ENCODE measurements around the gene LRRC4B.

LRRC4B gene

DNA sequence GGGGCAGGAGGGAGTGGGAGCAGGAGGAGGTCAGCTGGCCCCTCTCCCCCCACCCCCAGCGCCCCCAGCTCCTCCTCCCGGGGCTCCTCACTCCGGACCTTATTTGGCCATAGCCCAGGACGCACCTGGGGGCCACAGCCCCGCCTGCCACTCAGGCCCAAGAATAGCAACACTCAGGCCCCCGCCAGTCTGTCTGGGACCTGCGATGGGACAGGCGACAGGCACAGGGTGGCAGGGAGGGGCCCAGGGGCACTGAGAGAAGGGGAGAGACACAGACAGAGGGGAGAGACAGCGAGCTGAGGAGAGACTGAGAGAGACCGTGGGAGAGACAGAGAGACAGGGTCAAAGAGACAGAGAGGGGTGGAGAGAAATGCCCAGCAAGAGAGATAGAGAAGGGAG lies 67.5 kb downstream of the LRRC4B start:
- Histone ChIP-seq H3K27me3 (ENCODE audit: control insufficient read depth in 1 of 2, insufficient read depth in 2 of 2, low read length in 2 of 2) (no peaks in the 10 kb centered on the region), H3K27ac (ENCODE audit: low read length) (no peak overlapping the region), H3K4me1 (ENCODE audit: control insufficient read depth, insufficient read depth, low read length) (no peaks in the 10 kb centered on the region), H3K36me3 (ENCODE audit: control insufficient read depth in 2 of 2, insufficient read depth in 2 of 2, low read length in 2 of 2) (no peaks in the 10 kb centered on the region), H3K9me3 (ENCODE audit: control insufficient read depth in 2 of 2, low read length in 2 of 2) (no peaks in the 10 kb centered on the region), H3K4me3 (ENCODE audit: low read length in 2 of 2) (no peak overlapping the region), H3K9ac (ENCODE audit: low read length in 2 of 2) (no peak overlapping the region)

DNA sequence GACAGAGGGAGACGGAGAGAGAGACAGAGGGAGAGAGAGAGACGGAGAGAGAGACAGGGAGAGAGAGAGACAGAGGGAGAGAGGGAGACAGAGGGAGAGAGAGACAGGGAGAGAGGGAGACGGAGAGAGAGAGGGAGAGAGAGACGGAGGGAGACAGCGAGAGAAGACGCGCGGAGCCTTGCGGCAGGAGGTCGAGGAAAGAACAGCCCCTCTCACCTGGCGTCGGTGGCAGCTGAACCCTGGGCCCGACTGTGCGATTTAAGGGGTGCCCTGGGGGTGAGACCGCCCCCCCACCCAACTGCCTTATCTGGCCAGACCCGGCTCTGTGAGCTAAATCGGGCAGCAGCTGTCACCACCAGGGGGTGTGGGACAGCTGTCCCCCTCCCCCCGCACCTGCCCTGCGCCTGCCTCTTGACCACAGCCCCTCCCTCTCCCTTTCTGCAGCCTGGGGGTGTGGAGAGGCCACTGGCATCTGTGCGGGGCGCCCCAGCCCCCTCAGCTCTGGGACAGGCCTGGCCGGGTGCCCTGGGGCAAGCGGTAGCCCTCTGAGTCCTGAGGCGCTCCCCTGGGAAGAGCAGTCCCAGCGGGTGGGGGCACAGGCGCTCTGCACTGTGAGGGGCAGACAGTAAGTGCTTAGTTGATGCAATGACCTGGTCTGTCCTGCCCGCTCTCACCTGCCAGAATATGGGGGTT lies 68.0 kb downstream of the LRRC4B start:
- H3K36me3 ChIP-seq (ENCODE audit: control insufficient read depth in 2 of 2, insufficient read depth in 2 of 2, low read length in 2 of 2), result no peaks in the 10 kb centered on the region
- no peak overlapping the region for H3K27ac ChIP-seq (ENCODE audit: low read length)
- H3K27me3 ChIP-seq (ENCODE audit: control insufficient read depth in 1 of 2, insufficient read depth in 2 of 2, low read length in 2 of 2), result no peaks in the 10 kb centered on the region
- no peaks in the 10 kb centered on the region for H3K4me1 ChIP-seq (ENCODE audit: control insufficient read depth, insufficient read depth, low read length)
- H3K9me3 ChIP-seq (ENCODE audit: control insufficient read depth in 2 of 2, low read length in 2 of 2), result no peaks in the 10 kb centered on the region
- H3K9ac ChIP-seq (ENCODE audit: low read length in 2 of 2), result no peak overlapping the region
- H3K4me3 ChIP-seq (ENCODE audit: low read length in 2 of 2), result no peak overlapping the region

DNA sequence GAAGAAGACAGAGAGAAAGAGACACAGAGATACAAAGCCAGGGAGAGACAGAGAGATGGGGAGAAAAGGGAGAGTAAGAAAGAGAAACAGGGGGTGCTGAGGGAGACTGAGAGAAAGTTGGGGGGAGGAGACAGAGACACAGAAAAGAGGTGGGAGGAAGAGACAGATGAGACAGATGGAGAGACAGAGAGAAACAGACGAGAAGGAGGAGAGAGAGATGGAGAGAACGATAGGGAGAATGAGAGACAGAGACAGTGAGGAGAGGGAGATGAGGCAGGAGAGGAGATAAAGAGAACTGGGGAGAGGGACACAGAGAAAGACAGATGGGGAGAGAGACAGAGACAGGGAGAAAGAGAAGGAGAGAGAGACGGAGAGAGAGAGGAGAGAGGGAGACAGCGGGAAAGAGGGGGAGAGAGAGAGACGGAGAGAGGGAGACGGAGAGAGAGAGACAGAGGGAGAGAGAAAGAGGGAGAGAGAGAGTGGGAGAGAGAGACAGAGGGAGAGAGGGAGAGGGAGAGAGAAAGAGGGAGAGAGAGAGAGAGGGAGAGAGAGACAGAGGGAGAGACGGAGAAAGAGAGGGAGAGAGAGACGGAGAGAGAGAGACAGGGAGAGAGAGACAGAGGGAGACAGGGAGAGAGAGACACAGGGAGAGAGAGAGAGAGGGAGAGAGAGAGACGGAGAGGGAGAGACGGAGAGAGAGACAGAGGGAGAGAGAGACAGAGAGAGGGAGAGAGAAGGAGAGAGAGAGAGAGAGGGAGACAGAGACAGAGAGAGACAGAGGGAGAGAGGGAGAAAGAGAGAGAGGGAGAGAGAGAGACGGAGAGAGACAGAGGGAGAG lies 69.8 kb downstream of the LRRC4B start:
- Histone ChIP-seq H3K27ac (ENCODE audit: low read length) (no peak overlapping the region), H3K9me3 (ENCODE audit: control insufficient read depth in 2 of 2, low read length in 2 of 2) (no peaks in the 10 kb centered on the region), H3K4me1 (ENCODE audit: control insufficient read depth, insufficient read depth, low read length) (no peaks in the 10 kb centered on the region), H3K9ac (ENCODE audit: low read length in 2 of 2) (no peak overlapping the region), H3K36me3 (ENCODE audit: control insufficient read depth in 2 of 2, insufficient read depth in 2 of 2, low read length in 2 of 2) (no peaks in the 10 kb centered on the region), H3K4me3 (ENCODE audit: low read length in 2 of 2) (no peak overlapping the region), H3K27me3 (ENCODE audit: control insufficient read depth in 1 of 2, insufficient read depth in 2 of 2, low read length in 2 of 2) (no peaks in the 10 kb centered on the region)

DNA sequence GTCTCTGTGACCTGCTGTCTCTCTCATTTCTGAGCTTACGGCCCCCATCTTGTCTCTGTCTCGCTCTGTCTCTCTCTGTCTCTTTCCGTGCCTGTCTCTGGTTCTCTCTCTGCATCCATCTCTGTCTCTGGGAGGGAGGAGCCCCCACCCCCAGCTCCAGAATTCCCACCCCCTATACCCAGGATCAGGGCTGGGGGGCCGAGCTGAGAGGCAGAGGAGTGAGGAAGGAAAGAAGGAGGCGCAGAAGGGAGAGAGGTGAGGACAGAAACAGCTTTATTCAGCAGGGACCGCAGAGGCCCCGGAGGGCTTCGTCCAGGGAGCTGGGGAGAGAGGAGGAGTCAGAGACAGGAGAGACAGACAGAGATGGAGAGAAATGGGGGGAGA lies 71.2 kb downstream of the LRRC4B start:
- H3K36me3 ChIP-seq (ENCODE audit: control insufficient read depth in 2 of 2, insufficient read depth in 2 of 2, low read length in 2 of 2), result no peaks in the 10 kb centered on the region
- no peak overlapping the region for H3K27ac ChIP-seq (ENCODE audit: low read length)
- H3K9me3 ChIP-seq (ENCODE audit: control insufficient read depth in 2 of 2, low read length in 2 of 2), result no peaks in the 10 kb centered on the region
- no peaks in the 10 kb centered on the region for H3K27me3 ChIP-seq (ENCODE audit: control insufficient read depth in 1 of 2, insufficient read depth in 2 of 2, low read length in 2 of 2)
- no peak overlapping the region for H3K9ac ChIP-seq (ENCODE audit: low read length in 2 of 2)
- no peak overlapping the region for H3K4me3 ChIP-seq (ENCODE audit: low read length in 2 of 2)
- no peaks in the 10 kb centered on the region for H3K4me1 ChIP-seq (ENCODE audit: control insufficient read depth, insufficient read depth, low read length)

DNA sequence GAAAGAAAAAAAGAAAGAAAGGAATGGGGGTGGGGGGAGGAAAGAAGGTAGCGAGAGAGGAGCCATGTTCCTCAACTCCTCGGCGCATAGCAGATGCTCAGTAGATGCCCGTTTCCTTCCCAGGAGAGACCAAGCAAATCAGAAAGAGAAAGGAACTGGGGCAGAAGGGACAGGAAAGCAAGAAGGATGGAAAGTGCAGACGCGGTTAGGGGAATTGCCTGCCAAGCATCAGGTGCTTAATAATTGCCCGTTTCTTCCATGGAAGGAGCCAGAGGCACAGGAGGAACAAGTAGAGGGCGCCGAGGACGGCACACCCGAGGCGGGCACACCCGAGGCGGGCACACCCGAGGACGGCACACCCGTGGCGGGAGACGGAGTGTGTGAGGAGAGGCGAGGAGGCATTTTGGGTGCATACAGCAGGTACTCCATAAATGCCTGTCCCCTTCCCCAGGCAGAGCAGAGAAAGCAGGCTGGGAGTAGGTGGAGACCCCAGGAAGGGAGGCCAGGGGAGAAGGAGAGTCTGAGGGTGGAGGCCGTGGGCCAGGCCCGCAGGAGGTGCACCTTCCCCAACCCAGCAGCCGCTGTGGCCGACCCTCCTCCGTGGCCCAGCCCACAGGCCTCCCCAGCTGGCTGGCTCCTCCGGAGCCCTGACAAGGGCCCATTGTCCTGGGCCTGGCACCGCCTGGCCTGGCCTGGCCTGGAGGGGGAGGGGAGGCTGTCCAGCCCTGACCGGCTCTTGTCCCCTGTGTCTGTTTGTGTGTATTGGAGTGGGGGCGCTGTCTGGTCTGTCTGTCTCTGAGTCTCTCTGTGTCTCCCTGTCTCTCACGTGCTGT lies 71.8 kb downstream of the LRRC4B start:
- H3K9me3 ChIP-seq (ENCODE audit: control insufficient read depth in 2 of 2, low read length in 2 of 2), result no peaks in the 10 kb centered on the region
- no peak overlapping the region for H3K9ac ChIP-seq (ENCODE audit: low read length in 2 of 2)
- H3K27me3 ChIP-seq (ENCODE audit: control insufficient read depth in 1 of 2, insufficient read depth in 2 of 2, low read length in 2 of 2), result no peaks in the 10 kb centered on the region
- no peaks in the 10 kb centered on the region for H3K36me3 ChIP-seq (ENCODE audit: control insufficient read depth in 2 of 2, insufficient read depth in 2 of 2, low read length in 2 of 2)
- H3K4me1 ChIP-seq (ENCODE audit: control insufficient read depth, insufficient read depth, low read length), result no peaks in the 10 kb centered on the region
- H3K27ac ChIP-seq (ENCODE audit: low read length), result no peak overlapping the region
- no peak overlapping the region for H3K4me3 ChIP-seq (ENCODE audit: low read length in 2 of 2)

DNA sequence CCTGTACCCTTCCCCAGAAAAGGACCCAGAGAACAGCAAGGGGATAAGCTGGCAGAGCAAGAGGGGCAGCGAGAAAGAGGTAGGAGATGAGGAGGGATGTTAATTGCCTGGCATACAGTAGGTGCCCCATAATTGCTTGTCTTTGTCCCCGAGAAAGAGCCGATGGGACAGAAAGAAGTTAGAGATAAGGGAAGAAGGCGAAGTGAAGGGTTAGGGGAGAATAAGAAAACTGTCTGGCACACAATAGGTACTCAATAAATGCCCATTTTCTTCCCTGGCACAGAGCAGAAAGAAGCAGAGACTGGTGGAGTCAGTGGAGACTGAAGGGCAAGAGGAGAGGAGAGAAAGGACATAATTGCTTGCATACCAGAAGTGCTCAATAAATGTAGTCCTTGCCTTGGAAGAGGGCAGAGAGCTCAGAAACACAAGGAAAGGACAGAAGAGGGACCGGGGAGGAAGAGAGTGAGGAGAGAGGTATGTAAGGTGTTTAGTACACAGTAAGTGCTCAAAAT lies 73.2 kb downstream of the LRRC4B start:
- H3K36me3 ChIP-seq (ENCODE audit: control insufficient read depth in 2 of 2, insufficient read depth in 2 of 2, low read length in 2 of 2), result no peaks in the 10 kb centered on the region

DNA sequence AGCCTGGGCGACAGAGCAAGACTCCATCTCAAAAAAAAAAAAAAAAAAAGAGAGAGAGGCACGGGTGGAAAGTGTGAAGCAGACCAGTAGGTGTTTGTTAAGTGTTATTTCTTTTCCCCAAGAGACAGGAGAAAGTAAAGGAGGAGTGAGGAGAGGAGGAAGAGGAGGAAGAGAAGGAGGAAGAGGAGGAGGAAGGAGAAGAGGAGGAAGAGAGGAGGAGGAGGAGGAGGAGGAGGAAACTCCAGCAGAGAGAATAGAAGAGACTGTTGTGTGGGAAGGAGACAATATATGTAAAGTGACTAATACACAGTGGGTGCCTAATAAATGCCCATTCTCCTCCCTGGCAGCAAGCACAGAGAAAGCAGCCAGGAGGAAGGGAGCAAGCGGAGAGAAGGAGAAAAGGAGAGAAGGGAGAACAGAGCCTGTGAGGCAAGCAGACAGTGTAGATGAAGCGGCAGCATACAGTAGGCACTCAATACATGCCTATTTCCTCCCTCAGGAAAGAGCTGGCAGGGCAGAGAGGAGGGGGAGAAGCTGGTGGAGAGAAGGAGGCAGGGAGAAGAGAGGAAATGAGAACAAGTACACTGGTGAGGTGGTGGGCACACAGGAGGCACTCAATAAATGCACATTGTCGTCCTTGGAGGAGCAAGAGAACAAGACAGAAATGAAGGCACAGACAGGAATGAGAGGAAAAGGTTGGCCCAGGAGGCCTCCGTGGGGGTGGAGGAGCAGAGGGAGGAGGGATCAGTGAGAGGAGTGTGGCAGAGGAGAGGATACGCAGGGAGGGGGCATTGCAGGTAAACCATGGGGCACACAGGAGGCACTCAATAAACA lies 73.8 kb downstream of the LRRC4B start:
- H3K9me3 ChIP-seq (ENCODE audit: control insufficient read depth in 2 of 2, low read length in 2 of 2), result no peaks in the 10 kb centered on the region
- H3K27me3 ChIP-seq (ENCODE audit: control insufficient read depth in 1 of 2, insufficient read depth in 2 of 2, low read length in 2 of 2), result peaks cover 0 to 5% of the 10 kb centered on the region in 2 donors
- H3K4me3 ChIP-seq (ENCODE audit: low read length in 2 of 2), result no peak overlapping the region
- H3K36me3 ChIP-seq (ENCODE audit: control insufficient read depth in 2 of 2, insufficient read depth in 2 of 2, low read length in 2 of 2), result no peaks in the 10 kb centered on the region
- no peak overlapping the region for H3K9ac ChIP-seq (ENCODE audit: low read length in 2 of 2)
- H3K27ac ChIP-seq (ENCODE audit: low read length), result no peak overlapping the region
- H3K4me1 ChIP-seq (ENCODE audit: control insufficient read depth, insufficient read depth, low read length), result no peaks in the 10 kb centered on the region

More for the DNA sequence above, 73.2 kb downstream of the LRRC4B start:
- Histone ChIP-seq H3K9ac (ENCODE audit: low read length in 2 of 2) (no peak overlapping the region), H3K27ac (ENCODE audit: low read length) (no peak overlapping the region), H3K4me3 (ENCODE audit: low read length in 2 of 2) (no peak overlapping the region), H3K4me1 (ENCODE audit: control insufficient read depth, insufficient read depth, low read length) (no peaks in the 10 kb centered on the region), H3K27me3 (ENCODE audit: control insufficient read depth in 1 of 2, insufficient read depth in 2 of 2, low read length in 2 of 2) (peaks cover 0 to 2% of the 10 kb centered on the region in 2 donors), H3K9me3 (ENCODE audit: control insufficient read depth in 2 of 2, low read length in 2 of 2) (no peaks in the 10 kb centered on the region)

DNA sequence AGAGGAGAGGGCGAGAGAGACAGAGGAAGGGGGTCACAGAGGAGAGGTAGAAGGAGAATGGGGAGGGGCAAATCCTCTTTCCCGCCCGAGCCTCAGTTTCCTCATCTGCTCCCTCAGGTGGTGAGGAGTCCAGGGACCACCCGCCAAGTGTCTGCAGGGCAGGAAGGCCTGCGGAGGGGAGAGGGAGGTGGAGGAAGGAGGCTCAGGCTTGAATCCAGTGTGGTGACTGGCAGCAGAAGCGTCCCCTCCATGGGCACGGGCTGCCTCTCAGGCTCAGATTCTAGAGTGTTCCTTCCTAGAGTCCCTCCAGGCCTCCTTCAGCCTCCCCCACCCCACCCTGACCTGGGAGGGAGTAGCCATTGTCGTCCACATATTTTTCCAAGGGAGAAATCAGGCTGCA lies 75.1 kb downstream of the LRRC4B start:
- no peak overlapping the region for H3K27ac ChIP-seq (ENCODE audit: low read length)
- H3K9ac ChIP-seq (ENCODE audit: low read length in 2 of 2), result no peak overlapping the region
- H3K4me1 ChIP-seq (ENCODE audit: control insufficient read depth, insufficient read depth, low read length), result no peaks in the 10 kb centered on the region
- no peaks in the 10 kb centered on the region for H3K9me3 ChIP-seq (ENCODE audit: control insufficient read depth in 2 of 2, low read length in 2 of 2)
- no peak overlapping the region for H3K4me3 ChIP-seq (ENCODE audit: low read length in 2 of 2)
- no peaks in the 10 kb centered on the region for H3K36me3 ChIP-seq (ENCODE audit: control insufficient read depth in 2 of 2, insufficient read depth in 2 of 2, low read length in 2 of 2)
- H3K27me3 ChIP-seq (ENCODE audit: control insufficient read depth in 1 of 2, insufficient read depth in 2 of 2, low read length in 2 of 2), result peaks cover 0 to 10% of the 10 kb centered on the region in 2 donors

DNA sequence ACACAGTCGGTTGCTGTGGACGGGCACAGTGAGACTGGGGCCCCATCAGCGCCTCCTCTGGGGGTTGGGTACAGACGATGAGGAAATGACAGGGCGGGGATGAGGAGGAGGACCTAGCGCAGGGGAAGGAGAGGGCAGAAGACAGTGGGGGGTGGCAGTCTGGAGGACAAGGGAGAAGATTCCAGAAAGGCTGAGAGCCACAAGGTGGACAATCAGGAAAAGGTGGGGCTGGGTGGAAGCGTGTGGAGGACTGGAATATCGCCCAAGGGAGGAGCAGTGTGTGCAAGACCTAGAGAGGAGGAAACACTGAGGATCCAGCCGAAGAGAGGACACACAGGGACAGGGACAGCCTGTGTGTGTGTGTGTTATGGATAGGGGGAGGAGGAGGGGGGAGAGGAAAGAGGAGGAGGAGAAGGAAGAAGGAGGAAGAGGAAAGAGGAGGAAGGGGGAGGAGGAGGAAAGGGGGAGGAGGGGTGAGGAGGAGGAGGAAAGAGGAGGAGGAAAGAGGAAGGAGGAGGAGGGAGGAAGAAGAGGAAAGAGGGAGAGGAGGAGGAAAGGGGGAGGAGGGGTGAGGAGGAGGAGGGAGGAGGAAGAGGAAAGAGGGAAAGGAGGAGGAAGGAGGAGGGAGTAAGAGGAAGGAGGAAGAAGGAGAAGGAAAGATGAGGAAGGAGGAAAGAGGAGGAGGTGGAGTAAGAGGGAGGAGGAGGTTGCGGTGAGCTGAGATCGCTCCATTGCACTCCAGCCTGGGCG lies 75.8 kb downstream of the LRRC4B start:
- no peaks in the 10 kb centered on the region for H3K36me3 ChIP-seq (ENCODE audit: control insufficient read depth in 2 of 2, insufficient read depth in 2 of 2, low read length in 2 of 2)
- H3K9ac ChIP-seq (ENCODE audit: low read length in 2 of 2), result no peak overlapping the region
- H3K4me3 ChIP-seq (ENCODE audit: low read length in 2 of 2), result no peak overlapping the region
- peaks cover 0 to 12% of the 10 kb centered on the region in 2 donors for H3K27me3 ChIP-seq (ENCODE audit: control insufficient read depth in 1 of 2, insufficient read depth in 2 of 2, low read length in 2 of 2)
- H3K4me1 ChIP-seq (ENCODE audit: control insufficient read depth, insufficient read depth, low read length), result no peaks in the 10 kb centered on the region
- no peak overlapping the region for H3K27ac ChIP-seq (ENCODE audit: low read length)
- H3K9me3 ChIP-seq (ENCODE audit: control insufficient read depth in 2 of 2, low read length in 2 of 2), result no peaks in the 10 kb centered on the region

Data from stomach smooth muscle (tissue), 2 donors.